NOMO-1 treated with dmso at 0.1 percent for 144 hours (cell line): ENCODE data around the gene GTF2IRD1.
A peak's percentile ranks its signal among the peaks of the same experiment; 100 is the strongest.

Experiments
- DNase-seq: peaks from one replicate; lab custom pipeline; 2025; ENCODE audit not compliant: unreplicated experiment; lab: John Stamatoyannopoulos, UW

The GTF2IRD1 gene

DNA sequence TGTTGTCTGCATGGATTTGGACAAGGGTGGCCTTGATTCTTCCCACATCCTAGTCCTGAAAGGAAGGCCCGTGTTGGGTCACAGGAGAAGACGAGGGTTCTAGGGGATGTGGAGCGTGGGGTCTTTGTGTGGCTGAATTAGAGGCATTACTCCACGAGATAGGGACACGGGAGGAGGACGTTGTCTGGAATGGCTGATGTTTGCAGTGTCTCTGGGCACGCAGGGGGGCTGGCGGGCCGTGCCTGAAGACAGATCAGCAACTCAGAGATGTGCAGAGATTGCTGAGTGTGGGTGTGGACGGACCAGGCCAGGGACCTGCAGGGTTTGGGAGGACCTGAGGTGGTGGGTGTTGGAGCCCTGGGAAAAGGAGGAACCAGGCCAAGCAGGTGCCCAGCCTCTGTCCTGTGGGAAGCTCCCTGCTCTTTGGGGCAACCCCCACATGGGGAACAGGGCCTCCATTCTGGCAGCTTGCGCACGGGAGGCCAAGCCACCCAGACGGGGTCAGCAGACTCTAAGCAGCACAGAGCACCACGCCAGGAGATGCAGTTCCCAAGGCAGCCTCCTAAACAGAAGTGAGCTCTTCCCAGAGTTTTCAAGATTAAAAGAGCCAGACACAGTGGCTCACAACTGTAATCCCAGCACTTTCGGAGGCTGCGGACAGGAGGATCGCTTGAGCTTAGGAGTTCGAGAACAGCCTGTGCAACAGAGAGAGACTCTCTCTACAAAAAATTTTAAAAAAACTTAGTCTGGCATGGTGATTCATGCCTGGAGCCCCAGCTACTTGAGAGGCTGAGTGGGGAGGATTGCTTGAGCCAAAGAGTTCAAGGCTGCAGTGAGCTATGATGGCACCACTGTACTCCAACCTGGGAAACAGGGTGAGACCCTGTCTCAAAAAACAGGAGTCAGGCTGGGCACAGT, 132.8 kb downstream of the GTF2IRD1 start:
- DNase-seq = no peak

DNA sequence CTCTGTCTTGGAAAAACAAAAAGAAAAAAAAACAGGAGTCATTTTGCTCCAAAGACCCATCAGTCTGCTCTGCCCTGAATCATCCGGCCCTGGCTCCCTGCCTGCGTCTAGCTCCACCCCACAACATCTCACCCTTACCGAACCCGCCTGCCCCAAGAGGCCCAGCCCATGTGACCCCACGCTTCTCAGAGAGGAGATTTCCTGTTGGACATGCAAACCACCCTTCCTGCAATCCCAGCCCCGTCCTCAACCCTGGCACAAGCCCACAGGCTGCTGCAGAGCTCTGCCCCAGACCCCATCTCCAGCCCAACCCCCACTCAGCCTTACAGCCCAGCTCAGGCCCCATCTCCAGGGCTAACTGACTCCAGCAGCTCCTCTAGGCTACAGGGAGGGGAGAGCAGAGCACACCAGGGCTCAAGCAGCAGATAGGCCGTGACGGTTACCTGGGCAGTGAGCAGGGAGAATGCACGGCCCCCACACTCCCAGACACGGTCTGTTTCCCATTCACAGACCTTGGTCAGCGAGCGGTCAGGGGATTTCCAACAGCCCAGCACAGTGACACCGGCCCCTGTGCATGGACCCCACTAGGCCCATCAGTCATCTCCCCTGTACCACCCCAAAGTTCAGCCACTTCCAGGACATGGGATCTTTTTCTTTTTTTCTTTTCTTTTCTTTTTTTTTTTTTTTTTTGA, 133.9 kb downstream of the GTF2IRD1 start:
- no peak for DNase-seq

- no peak for DNase-seq
These were observed 137.1 kb downstream of the GTF2IRD1 start for GRCh38 chr7:74590813-74591212.

- DNase-seq = no peak
These were observed 144.9 kb downstream of the GTF2IRD1 start for GRCh38 chr7:74598558-74598957.

DNA sequence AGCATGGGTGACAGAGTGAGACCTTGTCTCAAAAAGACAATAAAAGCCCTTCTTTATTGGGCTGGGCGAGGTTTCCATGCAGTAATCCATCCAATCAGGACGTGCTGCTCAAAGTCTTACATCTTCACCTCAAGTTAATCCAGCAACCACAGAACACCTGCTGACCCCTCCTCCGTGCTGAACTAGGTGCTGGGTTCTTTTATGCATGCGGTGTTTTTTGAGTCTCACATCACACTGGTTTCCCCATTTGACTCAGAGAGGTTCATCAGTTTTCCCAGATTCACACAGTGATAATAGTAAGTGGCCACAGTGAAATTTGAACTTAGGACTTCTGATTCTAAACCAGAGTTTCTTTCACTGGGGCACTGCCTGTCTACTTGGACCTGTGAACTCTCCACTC, 145.5 kb downstream of the GTF2IRD1 start:
- DNase-seq = no peak

GRCh38 chr7:74604326-74605020, 150.8 kb downstream of the GTF2IRD1 start:
- DNase-seq = no peak

DNA sequence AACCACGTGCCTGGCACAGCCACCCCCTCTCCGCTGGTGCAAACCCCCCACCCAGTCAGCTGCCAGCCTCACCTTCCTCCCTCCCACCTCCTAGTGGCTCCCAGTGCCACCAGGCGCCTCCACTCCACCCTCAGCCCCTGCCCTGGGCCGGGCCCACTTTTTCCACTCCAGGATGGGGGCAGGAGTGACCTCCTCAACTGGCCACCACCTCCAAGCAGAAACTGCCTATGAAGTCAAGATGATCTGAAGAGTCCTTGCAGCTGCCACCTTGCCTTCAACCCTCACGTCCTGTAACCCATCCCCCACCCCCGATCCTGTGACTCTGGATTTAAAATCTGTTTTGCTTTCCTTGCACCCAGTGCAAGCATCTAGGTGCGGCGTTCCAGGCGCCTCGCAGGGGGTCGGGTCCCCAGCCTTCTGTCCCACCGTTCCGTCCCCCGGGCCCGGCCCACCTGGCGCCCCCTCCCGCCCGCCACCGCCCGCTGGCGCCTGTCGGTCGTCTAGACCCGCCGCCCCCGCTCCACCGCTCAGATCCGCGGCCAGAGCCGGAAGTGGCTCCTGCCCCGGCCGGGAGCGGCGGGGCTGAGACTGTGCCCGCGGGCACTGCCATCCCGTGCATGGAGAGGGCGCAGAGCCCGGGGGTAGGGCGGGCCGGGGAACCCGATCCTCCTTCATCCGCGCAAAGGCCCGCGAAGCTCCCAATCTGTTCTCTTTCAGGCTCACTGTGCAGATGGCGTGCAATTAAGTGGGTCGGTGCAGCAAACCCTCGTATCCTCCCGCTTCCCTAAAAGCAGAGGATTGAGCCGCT, 152.6 kb downstream of the GTF2IRD1 start:
- DNase-seq = peak; percentile 50

GRCh38 chr7:74606909-74607510, 153.3 kb downstream of the GTF2IRD1 start:
- DNase-seq = no peak

DNA sequence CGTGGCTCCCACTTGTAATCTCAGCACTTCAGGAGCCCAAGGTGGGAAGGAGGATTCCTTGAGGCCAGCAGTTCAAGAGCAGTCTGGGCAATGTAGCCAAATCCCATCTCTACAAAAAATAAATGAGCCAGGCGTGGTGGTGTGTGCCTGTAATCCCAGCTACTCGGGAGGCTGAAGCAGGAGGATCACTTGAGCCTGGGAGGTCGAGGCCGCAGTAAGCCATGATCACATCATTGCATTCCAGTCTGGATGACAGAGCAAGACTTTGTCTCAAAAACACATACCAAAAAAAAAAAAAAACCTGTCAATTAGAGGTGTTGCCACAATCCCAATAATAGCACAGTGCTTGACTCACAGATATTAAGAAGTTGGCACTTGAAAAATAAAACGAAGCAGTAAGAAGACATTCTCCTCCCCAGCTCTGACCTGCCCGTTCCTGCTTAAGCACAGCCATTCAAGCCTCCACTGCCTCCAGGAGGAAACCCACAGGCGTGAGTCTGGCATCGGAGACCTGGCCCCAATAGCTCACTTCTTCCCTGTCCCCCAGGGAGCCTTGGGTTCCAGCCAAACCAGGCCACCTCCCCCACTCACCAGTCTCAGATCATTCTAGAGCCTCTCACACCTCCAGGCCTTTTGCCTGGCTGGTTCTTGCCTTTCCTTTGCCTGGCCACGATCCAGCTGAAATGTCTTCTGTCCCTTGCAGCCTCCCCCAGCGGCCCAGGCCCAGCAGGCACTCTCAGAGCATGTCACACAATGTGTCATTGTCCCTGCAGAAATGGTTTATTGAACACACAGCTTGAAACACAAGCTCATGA, 158.5 kb downstream of the GTF2IRD1 start:
- no peak for DNase-seq

GRCh38 chr7:74615933-74616780, 162.5 kb downstream of the GTF2IRD1 start:
- no peak for DNase-seq

DNA sequence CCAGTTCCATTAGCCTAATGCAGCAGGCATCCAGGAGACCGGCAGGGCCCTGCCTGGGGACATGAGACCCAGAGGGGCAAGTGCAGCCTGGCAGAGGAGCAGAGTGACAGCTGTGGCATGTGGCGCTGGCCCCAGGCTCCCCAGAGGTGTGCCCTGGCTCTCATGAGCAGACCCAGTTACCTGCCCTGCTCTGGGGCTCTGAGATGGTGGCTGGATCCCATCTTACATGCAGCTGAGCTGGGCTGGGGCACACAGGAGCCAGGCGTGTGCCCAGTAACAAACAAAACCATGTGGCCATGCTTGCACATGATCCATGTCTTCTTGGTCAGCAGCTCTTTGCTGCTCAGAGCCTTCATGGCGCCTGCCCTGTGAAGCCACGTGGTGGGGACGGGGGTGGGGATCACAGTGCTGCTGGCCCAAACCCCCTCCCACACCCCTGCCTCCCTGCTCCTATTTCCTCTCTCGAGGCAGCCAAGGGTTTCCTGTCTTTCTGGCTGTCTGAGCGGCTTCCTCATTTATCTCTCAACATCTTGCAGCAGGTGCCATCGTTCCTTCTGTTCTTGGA, 163.6 kb downstream of the GTF2IRD1 start:
- peak; percentile 92 for DNase-seq

- no peak for DNase-seq
These were observed 165.6 kb downstream of the GTF2IRD1 start for GRCh38 chr7:74619235-74619860.

- DNase-seq = no peak
These were observed 168.6 kb downstream of the GTF2IRD1 start for GRCh38 chr7:74622228-74622749.

DNA sequence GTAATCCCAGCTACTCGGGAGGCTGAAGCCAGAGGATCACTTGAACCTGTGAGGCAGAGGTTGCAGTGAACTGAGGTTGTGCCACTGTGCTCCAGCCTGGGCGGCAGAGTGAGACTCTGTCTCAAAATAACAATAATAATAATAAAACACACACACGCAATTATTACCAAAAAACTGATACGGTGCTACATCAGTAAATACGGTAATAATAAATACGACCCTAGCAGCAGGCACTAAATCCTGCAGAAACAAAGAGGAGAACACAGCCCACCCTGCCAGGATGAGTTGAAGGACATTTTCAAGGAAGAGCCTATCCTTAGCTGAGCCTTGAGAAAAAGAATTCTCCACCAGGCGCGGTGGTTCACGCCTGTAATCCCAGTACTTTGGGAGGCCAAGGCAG, 169.4 kb downstream of the GTF2IRD1 start:
- DNase-seq = no peak

- no peak for DNase-seq
These were observed 171.7 kb downstream of the GTF2IRD1 start for GRCh38 chr7:74625446-74625845.

DNA sequence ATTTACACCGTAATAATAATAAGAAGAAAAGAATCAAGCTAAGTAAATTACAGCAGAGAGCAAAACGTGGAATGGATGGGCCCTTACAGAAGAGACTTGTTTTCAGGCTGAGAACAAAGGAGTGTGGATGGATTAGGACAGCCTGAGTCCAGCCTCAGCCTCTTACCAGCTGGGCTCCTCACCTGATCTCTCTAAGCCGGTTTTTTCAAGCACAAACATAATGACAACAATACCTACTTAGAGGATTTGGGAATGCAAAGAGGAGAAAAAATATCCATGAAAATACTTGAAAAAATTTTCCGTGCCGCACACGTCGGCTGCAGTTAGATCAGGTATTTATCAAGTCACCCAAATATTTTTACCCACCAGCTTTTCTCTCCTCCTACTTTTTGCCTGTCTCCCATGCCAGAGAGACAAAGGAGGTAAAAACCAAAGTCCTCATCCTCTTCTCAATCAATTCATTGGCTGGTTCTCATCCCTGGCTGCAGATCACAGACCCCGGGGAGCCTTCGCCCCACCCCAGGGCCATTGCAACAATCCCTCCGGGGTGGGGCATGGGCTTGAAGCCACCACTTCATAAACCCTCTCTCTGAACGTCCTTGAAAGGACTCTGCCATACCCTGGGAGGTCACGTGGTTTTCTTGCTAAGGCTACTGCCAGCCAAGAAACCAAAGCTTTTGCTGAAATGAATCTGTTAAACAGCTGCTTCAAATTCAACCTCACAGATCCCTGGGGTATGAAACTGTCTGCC, 174.1 kb downstream of the GTF2IRD1 start:
- DNase-seq = no peak

DNA sequence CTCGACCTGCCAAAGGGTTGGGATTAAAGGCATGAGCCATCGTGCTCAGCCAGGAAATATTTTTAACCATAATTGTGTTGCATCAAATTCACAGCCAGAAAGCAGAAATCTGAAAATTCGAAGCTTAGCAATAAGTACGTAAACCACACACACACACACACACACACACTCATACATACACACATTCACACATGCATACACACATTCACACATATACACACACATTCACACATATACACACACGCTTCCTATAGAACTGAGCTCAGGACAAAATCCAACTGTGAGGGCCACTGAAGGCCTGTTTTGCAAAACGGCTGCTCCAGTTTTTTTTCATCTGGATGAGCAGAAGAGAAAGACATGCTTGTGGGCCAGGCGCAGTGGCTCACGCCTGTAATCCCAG, 178.8 kb downstream of the GTF2IRD1 start:
- no peak for DNase-seq
